Testis (tissue), 2 donors: ENCODE data around the gene TLE4.

ENCODE experiments used
- CTCF ChIP-seq, 3 experiments: fragments of 450-650 bp in 2 of 3; fragments of 200-600 bp in 1 of 3; sonication (generic) in 1 of 3; IDR thresholded peaks; one replicate each; pipeline ENCODE4 v1.5.1; 2016 to 2019; ENCODE audit warnings: antibody characterized with exemption in 3 of 3, mild to moderate bottlenecking in 2 of 3, moderate library complexity in 1 of 3
- POLR2A ChIP-seq: fragments of 450-650 bp; IDR thresholded peaks from one replicate; pipeline ENCODE4 v1.6.1; 2017; ENCODE audit warnings: antibody characterized with exemption, mild to moderate bottlenecking, moderate library complexity

GRCh38 chr9:79610791-79611614 is 39.2 kb downstream of the TLE4 start:
- TF ChIP-seq CTCF (IDR thresholded peaks at IDR 0.05) = no peak
- no peak for TF ChIP-seq POLR2A
